Daoy (cell line): ENCODE data around the gene GNB4. TPM values are rescaled to one million over a fixed set of nuclear protein-coding genes. Genes with fewer than 3 reads are reported as not detected.

Experiments used
- DNase-seq: peaks from one replicate; pipeline ENCODE4 v3.0.0-alpha.2; 2015; ENCODE audit warnings: low read depth
- total RNA-seq: library from RNA; depleted of rRNA; stranded (reverse); fragments of >200 nt; shearing (Covaris generic); gene quantifications from 2 replicates; pipeline ENCODE4 v1.2.3, GENCODE V29; 2014; rRNA removed

GNB4 gene
- total RNA-seq: 42.4 and 47.8 TPM in 2 replicates

- peak; percentile 95 for DNase-seq
Measured at GRCh38 chr3:179451265-179452175, at the start of gene GNB4. Gene GNB4 (minus strand): TSS chr3:179451470. CDS start chr3:179426200, 25,270 bp downstream.

GRCh38 chr3:179495483-179495882, 44.2 kb upstream of the GNB4 start:
- no peak for DNase-seq

- no peak for DNase-seq
Measured at GRCh38 chr3:179493260-179493659, 42.0 kb upstream of the GNB4 start.

- DNase-seq: no peak
Measured at GRCh38 chr3:179488213-179488612, 36.9 kb upstream of the GNB4 start.

GRCh38 chr3:179486806-179487205, 35.5 kb upstream of the GNB4 start:
- no peak for DNase-seq

GRCh38 chr3:179482857-179483256, 31.6 kb upstream of the GNB4 start:
- no peak for DNase-seq

- no peak for DNase-seq
Measured at GRCh38 chr3:179476215-179476614, 24.9 kb upstream of the GNB4 start.

GRCh38 chr3:179474480-179474879, 23.2 kb upstream of the GNB4 start:
- no peak for DNase-seq

- DNase-seq: no peak
Measured at GRCh38 chr3:179473565-179473964, 22.3 kb upstream of the GNB4 start.

GRCh38 chr3:179464323-179465092, 13.2 kb upstream of the GNB4 start:
- DNase-seq: no peak

- DNase-seq: no peak
Measured at GRCh38 chr3:179463319-179463718, 12.0 kb upstream of the GNB4 start.

- DNase-seq: no peak
Measured at GRCh38 chr3:179460260-179460659, 9.0 kb upstream of the GNB4 start.

- no peak for DNase-seq
Measured at GRCh38 chr3:179455954-179456353, 4.7 kb upstream of the GNB4 start.

GRCh38 chr3:179454887-179455286, 3.6 kb upstream of the GNB4 start:
- no peak for DNase-seq

- DNase-seq: no peak
Measured at GRCh38 chr3:179453967-179454366, 2.7 kb upstream of the GNB4 start.

- DNase-seq: no peak
Measured at GRCh38 chr3:179452872-179453271, 1.6 kb upstream of the GNB4 start.

GRCh38 chr3:179452176-179452564, 900 bp upstream of the GNB4 start:
- DNase-seq: peak; percentile 13

GRCh38 chr3:179450901-179451264, 387 bp downstream of the GNB4 start:
- DNase-seq: peak; percentile 53

GRCh38 chr3:179450261-179450701, 989 bp downstream of the GNB4 start:
- DNase-seq: peak; percentile 12

GRCh38 chr3:179449636-179450035, 1.6 kb downstream of the GNB4 start:
- no peak for DNase-seq

GRCh38 chr3:179447251-179447650, 4.0 kb downstream of the GNB4 start:
- DNase-seq: no peak

- DNase-seq: no peak
Measured at GRCh38 chr3:179446501-179446900, 4.8 kb downstream of the GNB4 start.

GRCh38 chr3:179438841-179439240, 12.4 kb downstream of the GNB4 start:
- no peak for DNase-seq
